ENCODE measurements around the gene NISCH. TPM values are rescaled to one million over a fixed set of nuclear protein-coding genes. Genes with fewer than 3 reads are reported as not detected.

The NISCH gene
- total RNA-seq, 1 experiment from 2014 or later = 63.4 TPM

GRCh38 chr3:52469001-52469400, 13.6 kb downstream of the NISCH start:
- no peaks in the 10 kb centered on the region for H3K36me3 ChIP-seq (ENCODE audit: control insufficient read depth, insufficient read depth, low read length)
- H3K4me1 ChIP-seq (ENCODE audit: control insufficient read depth, insufficient read depth, low read length) = no peaks in the 10 kb centered on the region
- intact Hi-C loops (cut with micrococcal nuclease; ENCODE audit: unreplicated experiment) (no loop called here), in situ Hi-C loops (cut with HindIII; ENCODE audit: low pct_unique_long_range_greater_than_20kb, low sequenced_read_pairs) (no loop called here)
- H3K9me3 ChIP-seq (ENCODE audit: control insufficient read depth, insufficient read depth, low read depth, low read length) = no peaks in the 10 kb centered on the region
- DNase-seq (ENCODE audit: low read depth, low spot score) (no peak), ATAC-seq (no peak)
- BruUV-seq (replicated peaks) = no TSS peak
- H3K27ac ChIP-seq (ENCODE audit: low read length) = no peak overlapping the region
- POLR2A ChIA-PET = no interaction called here
- H3K27me3 ChIP-seq (ENCODE audit: control insufficient read depth, insufficient read depth, low read length) = no peaks in the 10 kb centered on the region
- no peak overlapping the region for H3K4me3 ChIP-seq (ENCODE audit: low read depth in 2 of 2, low read length in 2 of 2)
- TF ChIP-seq TCF7L2 (IDR thresholded peaks at IDR 0.05; ENCODE audit: low read depth, low read length) (no peak), CTCF (IDR thresholded peaks at IDR 0.05) (no peak), REST (IDR thresholded peaks at IDR 0.05; ENCODE audit: insufficient read depth in 1 of 2, low read depth in 2 of 2, low read length in 1 of 2) (no peak), SIN3A (IDR thresholded peaks at IDR 0.05; ENCODE audit: borderline replicate concordance, insufficient read depth, low read depth, low read length) (no peak), POLR2AphosphoS5 (IDR thresholded peaks at IDR 0.05; ENCODE audit: low read depth, low read length) (no peak)
- CTCF ChIA-PET = no interaction called here

DNA sequence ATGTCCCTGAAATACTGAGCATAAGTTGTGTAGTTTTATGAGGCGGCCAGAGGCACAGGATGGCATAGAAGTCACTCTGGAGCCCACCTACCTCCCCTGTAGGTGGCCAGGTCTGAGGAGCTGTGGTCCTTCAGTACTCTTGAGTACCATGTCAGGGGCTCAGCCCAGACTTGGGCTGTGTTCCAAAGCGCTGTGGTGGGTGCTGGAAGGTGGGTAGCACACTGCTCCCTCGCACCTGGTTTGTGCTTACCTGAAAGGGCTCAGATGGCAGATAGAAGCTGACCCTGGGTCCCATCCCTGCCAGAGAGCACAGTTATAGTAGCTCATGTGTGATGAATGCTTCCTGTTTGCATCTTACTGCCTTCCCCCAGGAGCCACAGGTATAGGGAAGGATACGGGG, 15.5 kb downstream of the NISCH start:
- ChIA-PET POLR2A (no interaction called here), CTCF (interaction anchor here (0.5 kb wide), 1 partner anchor 888 kb away, joined by 3 read pairs; no protein-coding TSS in a partner anchor)
- H3K36me3 ChIP-seq (ENCODE audit: control insufficient read depth, insufficient read depth, low read length) = peaks cover 3% of the 10 kb centered on the region; the same call in 1 of the 2 replicates
- in situ Hi-C loops (cut with HindIII; ENCODE audit: low pct_unique_long_range_greater_than_20kb, low sequenced_read_pairs) = no loop called here
- H3K27ac ChIP-seq (ENCODE audit: low read length) = no peak overlapping the region
- intact Hi-C loops (cut with micrococcal nuclease; ENCODE audit: unreplicated experiment) = no loop called here
- BruUV-seq (replicated peaks) = no TSS peak
- TF ChIP-seq REST (IDR thresholded peaks at IDR 0.05; ENCODE audit: insufficient read depth in 1 of 2, low read depth in 2 of 2, low read length in 1 of 2) (no peak), SIN3A (IDR thresholded peaks at IDR 0.05; ENCODE audit: borderline replicate concordance, insufficient read depth, low read depth, low read length) (no peak), TCF7L2 (IDR thresholded peaks at IDR 0.05; ENCODE audit: low read depth, low read length) (no peak), POLR2AphosphoS5 (IDR thresholded peaks at IDR 0.05; ENCODE audit: low read depth, low read length) (no peak), CTCF (IDR thresholded peaks at IDR 0.05) (no peak)
- DNase-seq (ENCODE audit: low read depth, low spot score) (no peak), ATAC-seq (no peak)
- no peaks in the 10 kb centered on the region for H3K9me3 ChIP-seq (ENCODE audit: control insufficient read depth, insufficient read depth, low read depth, low read length)
- no peak overlapping the region for H3K4me3 ChIP-seq (ENCODE audit: low read depth in 2 of 2, low read length in 2 of 2)
- no peaks in the 10 kb centered on the region for H3K4me1 ChIP-seq (ENCODE audit: control insufficient read depth, insufficient read depth, low read length)
- H3K27me3 ChIP-seq (ENCODE audit: control insufficient read depth, insufficient read depth, low read length) = no peaks in the 10 kb centered on the region

Measured in Panc1 (cell line).